Measurements from ENCODE around the gene APOM.

GRCh38 chr6:31609519-31610406, 45.9 kb upstream of the APOM start:
- TF ChIP-seq CTCF (IDR thresholded peaks at IDR 0.05): no peak
- TF ChIP-seq POLR2A (IDR thresholded peaks at IDR 0.05): no peak
- TF ChIP-seq POLR2AphosphoS5 (IDR thresholded peaks at IDR 0.05): no peak
- no peak for TF ChIP-seq EP300 (IDR thresholded peaks at IDR 0.05)

Measured in gastroesophageal sphincter (tissue), 3 donors.